ENCODE measurements around the gene ADD3. TPM values are rescaled to one million over a fixed set of nuclear protein-coding genes. Genes with fewer than 3 reads are reported as not detected.
A peak's percentile ranks its signal among the peaks of the same experiment; 100 is the strongest.

The ADD3 gene
- total RNA-seq, 2 donors from 2014 or later = 183 to 241 TPM

GRCh38 chr10:110160522-110160921, 152.7 kb downstream of the ADD3 start:
- Histone ChIP-seq H3K9ac (ENCODE audit: extremely low read depth, low read length, poor library complexity, severe bottlenecking) (no peak overlapping the region), H3K9me3 (ENCODE audit: control insufficient read depth, low read length) (no peaks in the 10 kb centered on the region), H3K27me3 (ENCODE audit: control insufficient read depth, insufficient read depth, low read length, poor library complexity, severe bottlenecking) (peaks cover 70% of the 10 kb centered on the region), H3K27ac (ENCODE audit: low read depth, low read length) (no peak overlapping the region), H3K36me3 (ENCODE audit: control insufficient read depth, insufficient read depth, low read length) (no peaks in the 10 kb centered on the region), H3K4me1 (ENCODE audit: control insufficient read depth, insufficient read depth, low read length) (peaks cover 14% of the 10 kb centered on the region), H3K4me3 (ENCODE audit: low read length) (no peak overlapping the region)
- peaks cover 77% of the 10 kb centered on the region for H3K27me3 Mint-ChIP-seq (ENCODE audit: insufficient read depth)
- DNase-seq = no peak
- TF ChIP-seq CTCF (conservative IDR thresholded peaks at IDR 0.05) = no peak
- no peaks in the 10 kb centered on the region for H3K36me3 Mint-ChIP-seq (ENCODE audit: low read depth)
- peaks cover 25% of the 10 kb centered on the region for H3K4me1 Mint-ChIP-seq
- H3K27ac Mint-ChIP-seq = no peak overlapping the region
- H3K4me3 Mint-ChIP-seq = no peak overlapping the region
- no peaks in the 10 kb centered on the region for H3K9me3 Mint-ChIP-seq

GRCh38 chr10:110162741-110163145, 155.0 kb downstream of the ADD3 start:
- H3K9me3 Mint-ChIP-seq = no peaks in the 10 kb centered on the region
- peaks cover 32% of the 10 kb centered on the region for H3K4me1 Mint-ChIP-seq
- H3K27me3 ChIP-seq (ENCODE audit: control insufficient read depth, insufficient read depth, low read length, poor library complexity, severe bottlenecking) = peaks cover 90% of the 10 kb centered on the region
- no peak overlapping the region for H3K27ac Mint-ChIP-seq
- H3K4me3 Mint-ChIP-seq = no peak overlapping the region
- no peaks in the 10 kb centered on the region for H3K36me3 Mint-ChIP-seq (ENCODE audit: low read depth)
- H3K4me1 ChIP-seq (ENCODE audit: control insufficient read depth, insufficient read depth, low read length) = peaks cover 14% of the 10 kb centered on the region
- H3K36me3 ChIP-seq (ENCODE audit: control insufficient read depth, insufficient read depth, low read length) = no peaks in the 10 kb centered on the region
- no peak overlapping the region for H3K27ac ChIP-seq (ENCODE audit: low read depth, low read length)
- H3K9me3 ChIP-seq (ENCODE audit: control insufficient read depth, low read length) = no peaks in the 10 kb centered on the region
- no peak overlapping the region for H3K4me3 ChIP-seq (ENCODE audit: low read length)
- peak; percentile 75 for DNase-seq
- H3K9ac ChIP-seq (ENCODE audit: extremely low read depth, low read length, poor library complexity, severe bottlenecking) = no peak overlapping the region
- peaks cover 86% of the 10 kb centered on the region for H3K27me3 Mint-ChIP-seq (ENCODE audit: insufficient read depth)
- 56 to 71% methylated on average over 3 to 6 of the region's 6 CpGs for WGBS, 2 experiments (ENCODE audit: insufficient coverage in 1 of 2, insufficient read length in 1 of 2)
- TF ChIP-seq CTCF (conservative IDR thresholded peaks at IDR 0.05) = peak; percentile 47

- Mint-ChIP-seq H3K4me3 (no peak overlapping the region), H3K9me3 (no peaks in the 10 kb centered on the region), H3K27me3 (ENCODE audit: insufficient read depth) (peaks cover 86% of the 10 kb centered on the region), H3K36me3 (ENCODE audit: low read depth) (no peaks in the 10 kb centered on the region), H3K27ac (no peak overlapping the region), H3K4me1 (peaks cover 36% of the 10 kb centered on the region)
- no peaks in the 10 kb centered on the region for H3K36me3 ChIP-seq (ENCODE audit: control insufficient read depth, insufficient read depth, low read length)
- DNase-seq = peak; percentile 74
- 43 to 59% methylated on average over 5 of the region's 5 CpGs for WGBS, 2 experiments (ENCODE audit: insufficient coverage in 1 of 2, insufficient read length in 1 of 2)
- no peak overlapping the region for H3K27ac ChIP-seq (ENCODE audit: low read depth, low read length)
- no peak for TF ChIP-seq CTCF (conservative IDR thresholded peaks at IDR 0.05)
- no peaks in the 10 kb centered on the region for H3K9me3 ChIP-seq (ENCODE audit: control insufficient read depth, low read length)
- peaks cover 20% of the 10 kb centered on the region for H3K4me1 ChIP-seq (ENCODE audit: control insufficient read depth, insufficient read depth, low read length)
- no peak overlapping the region for H3K9ac ChIP-seq (ENCODE audit: extremely low read depth, low read length, poor library complexity, severe bottlenecking)
- H3K27me3 ChIP-seq (ENCODE audit: control insufficient read depth, insufficient read depth, low read length, poor library complexity, severe bottlenecking) = peaks cover 90% of the 10 kb centered on the region
- peak overlapping the region; percentile 30 for H3K4me3 ChIP-seq (ENCODE audit: low read length)
Measured at GRCh38 chr10:110163192-110163773, 155.5 kb downstream of the ADD3 start.
